PC-9 (cell line): ENCODE results near the gene ANKS1B. TPM values are rescaled to one million over a fixed set of nuclear protein-coding genes. Genes with fewer than 3 reads are reported as not detected.

ENCODE experiments used
- BruUV-seq: library from RNA; stranded (reverse); fragments of 400-500 nt; replicated peaks from 2 replicates; lab custom pipeline; 2021; lab: Mats Ljungman, UMichigan
- CTCF ChIA-PET: fragments of 300-600 bp; sonication (Branson Sonifier 250); formaldehyde crosslinking; loops from one replicate; lab custom pipeline; 2022; ENCODE audit warnings: antibody characterized with exemption; lab: Charles Lee
- POLR2A ChIA-PET: fragments of 300-600 bp; sonication (Branson Sonifier 250); formaldehyde crosslinking; loops from one replicate; lab custom pipeline; 2022; ENCODE audit warnings: antibody characterized with exemption; ENCODE audit not compliant: unreplicated experiment; lab: Charles Lee
- DNase-seq, 2 experiments: peaks; one replicate each; pipeline versions ENCODE4 v3.0.0 to v3.0.0-alpha.2; 2015 to 2022; ENCODE audit warnings: mixed read lengths in 1 of 2
- H2AFZ ChIP-seq: fragments of 200-600 bp; sonication (generic); 2 replicates; pipeline ENCODE4 v1.8.1; 2017; ENCODE audit warnings: antibody characterized with exemption
- H3F3A ChIP-seq: fragments of 200-600 bp; sonication (generic); 2 replicates; pipeline ENCODE4 v1.8.1; 2017; ENCODE audit warnings: antibody characterized with exemption, mild to moderate bottlenecking, low read depth; ENCODE audit not compliant: insufficient read depth
- H3K27ac ChIP-seq: fragments of 200-600 bp; sonication (generic); 2 replicates; pipeline ENCODE4 v1.6.1; 2016; ENCODE audit warnings: mixed run types
- H3K27me3 ChIP-seq: fragments of 200-600 bp; sonication (generic); 2 replicates; pipeline ENCODE4 v1.6.1; 2016; ENCODE audit warnings: low read depth, mixed run types; ENCODE audit not compliant: insufficient read depth
- H3K36me3 ChIP-seq: fragments of 200-600 bp; sonication (generic); 2 replicates; pipeline ENCODE4 v1.6.1; 2016; ENCODE audit warnings: low read depth, mixed run types
- H3K4me1 ChIP-seq: fragments of 200-600 bp; sonication (generic); replicated peaks from 2 replicates; pipeline ENCODE4 v1.6.1; 2016; ENCODE audit warnings: mixed run types; ENCODE audit not compliant: insufficient read depth
- H3K4me2 ChIP-seq: fragments of 200-600 bp; sonication (generic); 2 replicates; pipeline ENCODE4 v1.6.1; 2017; ENCODE audit warnings: mixed run types
- H3K4me3 ChIP-seq: fragments of 200-600 bp; sonication (generic); 2 replicates; pipeline ENCODE4 v1.6.1; 2016; ENCODE audit warnings: mixed run types
- H3K79me2 ChIP-seq: fragments of 200-600 bp; sonication (generic); 2 replicates; pipeline ENCODE4 v1.6.1; 2017; ENCODE audit warnings: low read depth, mixed run types
- H3K9me2 ChIP-seq: fragments of 200-600 bp; sonication (generic); 2 replicates; pipeline ENCODE4 v1.8.1; 2017; ENCODE audit warnings: mild to moderate bottlenecking; ENCODE audit not compliant: insufficient read depth
- H3K9me3 ChIP-seq: fragments of 200-600 bp; sonication (generic); 2 replicates; pipeline ENCODE4 v1.8.1; 2016; ENCODE audit warnings: low read depth; ENCODE audit not compliant: insufficient read depth
- H4K20me1 ChIP-seq: fragments of 200-600 bp; sonication (generic); 2 replicates; pipeline ENCODE4 v1.8.1; 2017; ENCODE audit not compliant: insufficient read depth
- EZH2 ChIP-seq: fragments of 200-600 bp; sonication (generic); IDR thresholded peaks from 2 replicates; pipeline ENCODE4 v1.8.0; 2017; ENCODE audit warnings: antibody characterized with exemption, low read depth
- intact Hi-C: fragments of 100-400 bp; cut with micrococcal nuclease; formaldehyde crosslinking; loops from one replicate; pipeline ENCODE4 v1.10.0; 2022; ENCODE audit not compliant: unreplicated experiment
- total RNA-seq: library from RNA; stranded (reverse); gene quantifications from 2 replicates; pipeline ENCODE4 v1.2.3, GENCODE V29; 2021
- TF ChIP-seq, protein P1 (sequence below): fragments of 200-600 bp; sonication (generic); conservative IDR thresholded peaks from 2 replicates; pipeline ENCODE4 v1.6.1; 2017; ENCODE audit warnings: mixed run types, antibody characterized with exemption, mild to moderate bottlenecking, moderate library complexity

ANKS1B gene
- total RNA-seq, 1 experiment from 2014 or later: not detected

DNA sequence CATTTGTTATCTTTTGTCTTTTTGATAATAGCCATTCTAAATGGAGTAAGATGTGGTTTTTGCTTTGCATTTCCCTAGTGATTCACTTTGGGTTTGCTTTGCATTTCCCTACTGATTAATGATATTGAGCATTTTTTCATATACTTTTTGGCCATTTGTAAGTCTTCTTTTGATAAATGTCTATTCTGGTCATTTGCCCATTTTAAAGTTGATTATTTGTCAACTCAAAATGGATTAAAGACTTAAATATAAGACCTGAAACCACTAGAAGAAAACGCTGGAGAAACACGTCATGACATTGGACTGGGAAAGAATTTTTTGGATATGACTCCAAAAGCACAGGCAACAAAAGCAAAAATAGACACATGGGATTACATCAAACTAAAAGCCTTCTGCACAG is 1191.6 kb downstream of the ANKS1B start:
- no peaks in the 10 kb centered on the region for H3K9me3 ChIP-seq
- ChIA-PET CTCF (no interaction called here), POLR2A (no interaction called here)
- H3F3A ChIP-seq: no peaks in the 10 kb centered on the region
- H3K4me3 ChIP-seq: no peak overlapping the region
- H3K4me1 ChIP-seq: no peaks in the 10 kb centered on the region
- TF ChIP-seq, protein P1, sequence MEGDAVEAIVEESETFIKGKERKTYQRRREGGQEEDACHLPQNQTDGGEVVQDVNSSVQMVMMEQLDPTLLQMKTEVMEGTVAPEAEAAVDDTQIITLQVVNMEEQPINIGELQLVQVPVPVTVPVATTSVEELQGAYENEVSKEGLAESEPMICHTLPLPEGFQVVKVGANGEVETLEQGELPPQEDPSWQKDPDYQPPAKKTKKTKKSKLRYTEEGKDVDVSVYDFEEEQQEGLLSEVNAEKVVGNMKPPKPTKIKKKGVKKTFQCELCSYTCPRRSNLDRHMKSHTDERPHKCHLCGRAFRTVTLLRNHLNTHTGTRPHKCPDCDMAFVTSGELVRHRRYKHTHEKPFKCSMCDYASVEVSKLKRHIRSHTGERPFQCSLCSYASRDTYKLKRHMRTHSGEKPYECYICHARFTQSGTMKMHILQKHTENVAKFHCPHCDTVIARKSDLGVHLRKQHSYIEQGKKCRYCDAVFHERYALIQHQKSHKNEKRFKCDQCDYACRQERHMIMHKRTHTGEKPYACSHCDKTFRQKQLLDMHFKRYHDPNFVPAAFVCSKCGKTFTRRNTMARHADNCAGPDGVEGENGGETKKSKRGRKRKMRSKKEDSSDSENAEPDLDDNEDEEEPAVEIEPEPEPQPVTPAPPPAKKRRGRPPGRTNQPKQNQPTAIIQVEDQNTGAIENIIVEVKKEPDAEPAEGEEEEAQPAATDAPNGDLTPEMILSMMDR: no peak
- no peak overlapping the region for H3K27ac ChIP-seq
- BruUV-seq: no TSS peak
- no peak overlapping the region for H2AFZ ChIP-seq
- intact Hi-C loops: no loop called here
- H3K4me2 ChIP-seq: no peak overlapping the region
- H3K79me2 ChIP-seq: no peaks in the 10 kb centered on the region
- peaks cover 44% of the 10 kb centered on the region for H3K27me3 ChIP-seq
- no peak for DNase-seq
- H3K9me2 ChIP-seq: no peaks in the 10 kb centered on the region
- H3K36me3 ChIP-seq: no peaks in the 10 kb centered on the region
- H4K20me1 ChIP-seq: no peaks in the 10 kb centered on the region

DNA sequence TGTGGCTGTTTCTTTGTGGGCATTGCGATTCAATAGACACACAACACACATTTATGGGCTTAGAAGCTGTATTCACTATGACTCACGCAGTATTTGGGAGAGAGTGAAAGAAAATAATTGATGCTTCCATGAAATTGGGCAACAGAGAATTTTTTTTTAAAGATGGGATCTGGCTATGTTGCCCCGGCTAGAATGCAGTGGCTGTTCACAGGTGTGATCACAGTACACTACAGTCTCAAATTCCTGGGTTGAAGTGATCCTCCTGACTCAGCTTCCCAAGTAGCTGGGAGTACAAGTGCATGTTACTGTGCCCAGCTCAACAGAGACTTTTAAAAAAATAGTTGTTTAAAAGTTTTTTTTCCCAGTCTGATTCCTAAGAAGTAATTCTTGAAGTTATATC is 1193.3 kb downstream of the ANKS1B start:
- Histone ChIP-seq H4K20me1 (no peaks in the 10 kb centered on the region), H3K27me3 (peaks cover 41% of the 10 kb centered on the region), H3F3A (no peaks in the 10 kb centered on the region), H3K4me3 (no peak overlapping the region), H2AFZ (no peak overlapping the region), H3K79me2 (no peaks in the 10 kb centered on the region), H3K36me3 (no peaks in the 10 kb centered on the region), H3K9me3 (no peaks in the 10 kb centered on the region), H3K4me2 (no peak overlapping the region), H3K4me1 (no peaks in the 10 kb centered on the region), H3K9me2 (no peaks in the 10 kb centered on the region), H3K27ac (no peak overlapping the region)
- POLR2A ChIA-PET: no interaction called here
- no peak for DNase-seq
- CTCF ChIA-PET: no interaction called here
- intact Hi-C loops: no loop called here
- BruUV-seq: no TSS peak
- no peak for TF ChIP-seq EZH2
- TF ChIP-seq, protein P1: no peak

DNA sequence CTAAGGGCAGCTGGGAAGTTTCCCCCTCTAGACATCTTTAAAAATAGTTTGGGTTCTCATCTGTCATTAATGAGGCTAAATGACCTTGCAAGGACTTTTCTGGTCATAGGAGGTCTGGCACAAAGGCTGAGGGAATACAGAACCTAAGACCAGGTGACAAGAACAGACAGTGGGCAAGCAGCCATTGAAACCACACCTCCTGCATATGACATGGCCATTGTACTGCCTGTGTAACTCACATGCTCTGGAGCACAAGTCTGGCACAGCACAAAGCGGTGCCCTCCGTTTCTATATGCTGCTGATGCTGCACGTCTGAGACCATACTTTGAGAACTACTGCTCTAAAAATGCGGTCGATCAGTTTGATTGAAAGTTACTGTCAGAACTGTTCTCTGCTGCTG is 1196.3 kb downstream of the ANKS1B start:
- CTCF ChIA-PET: no interaction called here
- no peak overlapping the region for H2AFZ ChIP-seq
- H3K4me2 ChIP-seq: no peak overlapping the region
- no peak overlapping the region for H3K27ac ChIP-seq
- no peaks in the 10 kb centered on the region for H3K36me3 ChIP-seq
- DNase-seq: no peak
- H4K20me1 ChIP-seq: no peaks in the 10 kb centered on the region
- H3K4me3 ChIP-seq: no peak overlapping the region
- no peaks in the 10 kb centered on the region for H3F3A ChIP-seq
- H3K9me3 ChIP-seq: no peaks in the 10 kb centered on the region
- H3K27me3 ChIP-seq: peaks cover 52% of the 10 kb centered on the region
- H3K9me2 ChIP-seq: no peaks in the 10 kb centered on the region
- H3K4me1 ChIP-seq: no peaks in the 10 kb centered on the region
- intact Hi-C loops: no loop called here
- TF ChIP-seq, protein P1: no peak
- no peak for TF ChIP-seq EZH2
- no peaks in the 10 kb centered on the region for H3K79me2 ChIP-seq
- POLR2A ChIA-PET: no interaction called here
- no TSS peak for BruUV-seq
